Mononuclear cell (primary cell): ENCODE data around the gene TRIM34. TPM values are rescaled to one million over a fixed set of nuclear protein-coding genes. Genes with fewer than 3 reads are reported as not detected.
A peak's percentile ranks its signal among the peaks of the same experiment; 100 is the strongest.
"Not testable (repeated sequence)": the region's sequence is repeated elsewhere in the genome, so short reads cannot be mapped to it uniquely, and the experiment has no call there.

ENCODE experiments used
- H3K27me3 ChIP-seq: 2 replicates; pipeline ENCODE4 v1.6.0; 2011; ENCODE audit warnings: low read length, control low read depth; ENCODE audit not compliant: insufficient read depth
- H3K4me1 ChIP-seq: 2 replicates; pipeline ENCODE4 v1.5.1; 2011; ENCODE audit warnings: mild to moderate bottlenecking, low read length, control low read depth; ENCODE audit not compliant: insufficient read depth
- H3K4me3 ChIP-seq: 2 replicates; pipeline ENCODE4 v1.5.1; 2011; ENCODE audit warnings: mild to moderate bottlenecking, low read length, moderate library complexity
- H3K9me3 ChIP-seq: 2 replicates; pipeline ENCODE4 v1.5.1; 2011; ENCODE audit warnings: low read depth, mild to moderate bottlenecking, control low read depth, low read length
- total RNA-seq: library from RNA; depleted of rRNA; stranded (reverse); fragments of >200 nt; gene quantifications from one replicate; pipeline ENCODE4 v1.2.3, GENCODE V29; 2012

The TRIM34 gene
- total RNA-seq, 1 donor = 7.2 TPM

GRCh38 chr11:5688482-5688881 is 63.7 kb downstream of the TRIM34 start:
- no peaks in the 10 kb centered on the region for H3K27me3 ChIP-seq
- no peak overlapping the region for H3K4me3 ChIP-seq
- H3K9me3 ChIP-seq = no peaks in the 10 kb centered on the region
- peaks cover 41% of the 10 kb centered on the region for H3K4me1 ChIP-seq

- H3K4me3 ChIP-seq = peak within 1 kb of the TSS; percentile 83
- no peaks in the 10 kb centered on the region for H3K27me3 ChIP-seq
- peaks cover 45% of the 10 kb centered on the region for H3K4me1 ChIP-seq
- H3K9me3 ChIP-seq = no peaks in the 10 kb centered on the region
Observed at GRCh38 chr11:5689551-5689983, 64.8 kb downstream of the TRIM34 start, which contains the start of gene TRIM22. Gene TRIM22, plus strand, starts transcription at chr11:5689790. Its CDS starts 6,443 bp downstream, at chr11:5696233.

GRCh38 chr11:5690216-5690615 is 65.4 kb downstream of the TRIM34 start:
- H3K9me3 ChIP-seq = no peaks in the 10 kb centered on the region
- peak overlapping the region; percentile 83 for H3K4me3 ChIP-seq
- H3K4me1 ChIP-seq = peaks cover 46% of the 10 kb centered on the region
- H3K27me3 ChIP-seq = no peaks in the 10 kb centered on the region

GRCh38 chr11:5690736-5691135 is 65.9 kb downstream of the TRIM34 start:
- Histone ChIP-seq H3K27me3 (no peaks in the 10 kb centered on the region), H3K4me1 (peaks cover 40% of the 10 kb centered on the region), H3K9me3 (no peaks in the 10 kb centered on the region), H3K4me3 (peak overlapping the region; percentile 83)

GRCh38 chr11:5691238-5691963 is 66.6 kb downstream of the TRIM34 start:
- Histone ChIP-seq H3K4me1 (peaks cover 42% of the 10 kb centered on the region), H3K4me3 (peak overlapping the region; percentile 83)
- not testable (repeated sequence) for H3K27me3 ChIP-seq, H3K9me3 ChIP-seq

- Histone ChIP-seq H3K4me3 (peak overlapping the region; percentile 83), H3K9me3 (no peaks in the 10 kb centered on the region), H3K27me3 (no peaks in the 10 kb centered on the region), H3K4me1 (peaks cover 43% of the 10 kb centered on the region)
Observed at GRCh38 chr11:5691964-5692361, 67.2 kb downstream of the TRIM34 start.

Other genes starting within 250 kb of the TRIM34 start
- 0.10 TPM for gene OR51M1, start 241.2 kb upstream of the TRIM34 start, total RNA-seq
- gene OR51Q1, start 202.9 kb upstream of the TRIM34 start, total RNA-seq = not detected
- gene OR51I1, start 183.5 kb upstream of the TRIM34 start, total RNA-seq = not detected
- gene OR51I2, start 175.7 kb upstream of the TRIM34 start, total RNA-seq = not detected
- not detected for gene OR52D1, start 136.3 kb upstream of the TRIM34 start, total RNA-seq
- gene UBQLN3, start 115.0 kb upstream of the TRIM34 start, total RNA-seq = 0.21 TPM
- gene UBQLNL, start 108.3 kb upstream of the TRIM34 start, total RNA-seq = 0.52 TPM
- 0.63 TPM for gene OR52H1, start 76.5 kb upstream of the TRIM34 start, total RNA-seq
- gene OR52B6, start 44.1 kb upstream of the TRIM34 start, total RNA-seq = not detected
- gene TRIM6, start 28.4 kb upstream of the TRIM34 start, total RNA-seq = 0.42 TPM
- 6.5 TPM for gene TRIM5, start 60.1 kb downstream of the TRIM34 start, total RNA-seq
- gene TRIM22, start 64.8 kb downstream of the TRIM34 start, total RNA-seq = 252 TPM
- gene OR56B1, start 111.4 kb downstream of the TRIM34 start, total RNA-seq = 0.42 TPM
- 1.0 TPM for gene OR52N4, start 129.2 kb downstream of the TRIM34 start, total RNA-seq
- gene OR52N5, start 158.4 kb downstream of the TRIM34 start, total RNA-seq = not detected
- gene OR52N1, start 166.3 kb downstream of the TRIM34 start, total RNA-seq = not detected
- gene OR52N2, start 183.9 kb downstream of the TRIM34 start, total RNA-seq = not detected
- gene OR52E6, start 216.9 kb downstream of the TRIM34 start, total RNA-seq = not detected
- gene OR52E8, start 232.7 kb downstream of the TRIM34 start, total RNA-seq = not detected